HTERT RPE-1 (cell line): ENCODE measurements around the gene FAM120A.

Experiments used
- in situ Hi-C: fragments of 300-500 bp; cut with MboI; formaldehyde crosslinking; loops from 4 replicates; pipeline ENCODE4 v1.14.3; 2020; ENCODE audit warnings: low sequenced_read_pairs

FAM120A gene

GRCh38 chr9:93576258-93577077, 125.0 kb downstream of the FAM120A start, which contains the start of gene PHF2:
Gene PHF2, plus strand, starts transcription at chr9:93576584. Its CDS starts 190 bp downstream, at chr9:93576774.
- in situ Hi-C loops: no loop called here

- in situ Hi-C loops: no loop called here
These were observed 125.8 kb downstream of the FAM120A start for GRCh38 chr9:93577078-93577974.

- in situ Hi-C loops: no loop called here
These were observed 126.6 kb downstream of the FAM120A start for GRCh38 chr9:93577975-93578682.

GRCh38 chr9:93578844-93579243, 127.4 kb downstream of the FAM120A start:
- in situ Hi-C loops: no loop called here

- in situ Hi-C loops: no loop called here
These were observed 128.4 kb downstream of the FAM120A start for GRCh38 chr9:93579711-93580516.

- in situ Hi-C loops: no loop called here
These were observed 129.3 kb downstream of the FAM120A start for GRCh38 chr9:93580654-93581380.

- in situ Hi-C loops: no loop called here
These were observed 130.6 kb downstream of the FAM120A start for GRCh38 chr9:93582115-93582514.

GRCh38 chr9:93582550-93582949, 131.1 kb downstream of the FAM120A start:
- in situ Hi-C loops: no loop called here

- in situ Hi-C loops: no loop called here
These were observed 133.8 kb downstream of the FAM120A start for GRCh38 chr9:93585259-93585658.

GRCh38 chr9:93585695-93586094, 134.2 kb downstream of the FAM120A start:
- in situ Hi-C loops: no loop called here

- in situ Hi-C loops: no loop called here
These were observed 135.0 kb downstream of the FAM120A start for GRCh38 chr9:93586290-93587057.

GRCh38 chr9:93587284-93587650, 135.8 kb downstream of the FAM120A start:
- in situ Hi-C loops: no loop called here

GRCh38 chr9:93587651-93588347, 136.3 kb downstream of the FAM120A start:
- in situ Hi-C loops: no loop called here

GRCh38 chr9:93588641-93589609, 137.4 kb downstream of the FAM120A start:
- in situ Hi-C loops: no loop called here

GRCh38 chr9:93589688-93590087, 138.2 kb downstream of the FAM120A start:
- in situ Hi-C loops: no loop called here

- in situ Hi-C loops: no loop called here
These were observed 139.2 kb downstream of the FAM120A start for GRCh38 chr9:93590609-93591234.
